Fibroblast of skin of left quadriceps (primary cell): ENCODE data around the gene AVL9.
"Not testable (repeated sequence)": the region's sequence is repeated elsewhere in the genome, so short reads cannot be mapped to it uniquely, and the experiment has no call there.

Experiments
- DNase-seq, 2 experiments: peaks; one replicate each; pipeline ENCODE4 v3.0.0-alpha.2; 2013; ENCODE audit warnings: low read depth in 2 of 2

Gene AVL9

GRCh38 chr7:32637611-32638010, 142.3 kb downstream of the AVL9 start:
- DNase-seq = not testable (repeated sequence)
